Psoas muscle (tissue), 8 donors: ENCODE results near the gene SLC35F2. TPM values are rescaled to one million over a fixed set of nuclear protein-coding genes. Genes with fewer than 3 reads are reported as not detected.

Experiments used
- ATAC-seq, 4 donors: fragments of 200-7000 bp; cut with Tn5 transposase; one replicate each; pipeline ENCODE4 v1.9.1; 2020; ENCODE audit warnings: moderate library complexity in 3 of 4, mild to moderate bottlenecking in 2 of 4
- DNase-seq, 2 donors: peaks; one replicate each; pipeline ENCODE4 v3.0.0-alpha.2; 2020
- H3K27ac ChIP-seq: fragments of 200-600 bp; one replicate; pipeline ENCODE4 v1.8.0; 2022
- H3K27me3 ChIP-seq, 3 donors: fragments of 200-600 bp in 1 of 3; one replicate each; pipeline versions ENCODE4 v1.6.1 to v1.8.0; 2013 to 2022; ENCODE audit warnings: low read length in 2 of 3, mild to moderate bottlenecking in 2 of 3, moderate library complexity in 1 of 3; ENCODE audit not compliant: insufficient read depth in 3 of 3
- H3K36me3 ChIP-seq, 2 donors: fragments of 200-600 bp in 1 of 2; one replicate each; pipeline versions ENCODE4 v1.6.1 to v1.8.0; 2013 to 2022; ENCODE audit warnings: low read depth in 1 of 2, mild to moderate bottlenecking in 1 of 2, moderate library complexity in 1 of 2; ENCODE audit not compliant: insufficient read depth in 1 of 2
- H3K4me1 ChIP-seq: fragments of 200-600 bp; one replicate; pipeline ENCODE4 v1.8.0; 2022
- H3K4me3 ChIP-seq: fragments of 200-600 bp; one replicate; pipeline ENCODE4 v1.8.0; 2022; ENCODE audit warnings: mild to moderate bottlenecking
- H3K9me3 ChIP-seq: fragments of 200-600 bp; one replicate; pipeline ENCODE4 v1.8.0; 2022
- CTCF ChIP-seq: fragments of 200-600 bp; IDR thresholded peaks from one replicate; pipeline ENCODE4 v1.8.0; 2022; ENCODE audit warnings: antibody characterized with exemption
- WGBS, 3 donors: extraction: QIAGEN DNeasy Blood & Tissue Kit; methylation state at CpG; one replicate each; pipeline versions ENCODE4 v1.1.6 to v1.1.7; 2013; 5-methylcytosine and 5-hydroxymethylcytosine counted together
- intact Hi-C, 2 donors: fragments of 100-400 bp; cut with DNase I; formaldehyde crosslinking; loops; one replicate each; pipeline versions ENCODE4 v1.11.0 to v1.14.2; 2022
- polyA plus RNA-seq, 3 donors: library from polyadenylated mRNA; stranded (reverse); fragments of 200-250 nt; gene quantifications; one replicate each; pipeline ENCODE4 v1.2.3, GENCODE V29; 2013
- total RNA-seq, 4 donors: library from RNA; stranded (reverse); fragmentation: NEBNext Ultra II Directional in 2 of 4; extraction: Animal tissue kit (Norgen Biotek cat#: 25700) in 2 of 4; gene quantifications; one replicate each; pipeline versions ENCODE4 v1.2.1 to v1.2.4, GENCODE V29; 2021 to 2023
- donor health status: healthy with polysubstance abuse.
- donor health status: DM: no; HTN: no; CAD: no; lungs with moderate emphysema.
- donor health status: Bipolar disorder and iron deficiency.
- donor health status: healthy.
- donor health status: DM: yes; HTN: yes; CAD: no.
- donor health status: DM: no; HTN: no; CAD: no.
- donor health status: DM: no; HTN: no; CAD: no.
- donor health status: DM: yes; HTN: yes; CAD: no.

Gene SLC35F2
- total and polyA plus RNA-seq, 7 donors: 0.37 to 1.7 (median 0.70) TPM

- peaks cover 0 to 9% (median 0%) of the 10 kb centered on the region in 3 donors for H3K27me3 ChIP-seq
- no peaks in the 10 kb centered on the region for H3K36me3 ChIP-seq
- ATAC-seq: peak in 2 of 4 donors; percentile 5 to 25
- no peak for TF ChIP-seq CTCF
- DNase-seq: no peak
- 42 to 46% (median 44%) methylated on average over 16 of the region's 16 CpGs for WGBS, 3 donors
- H3K4me1 ChIP-seq: peaks cover 5% of the 10 kb centered on the region
- peak overlapping the region; percentile 81 for H3K4me3 ChIP-seq
- H3K9me3 ChIP-seq: no peaks in the 10 kb centered on the region
- intact Hi-C loops: no loop called here
- no peak overlapping the region for H3K27ac ChIP-seq
Measured at GRCh38 chr11:107857550-107858216, 904 bp downstream of the SLC35F2 start.

GRCh38 chr11:107856981-107857517, 1.5 kb downstream of the SLC35F2 start:
- H3K9me3 ChIP-seq: no peaks in the 10 kb centered on the region

GRCh38 chr11:107856180-107856980, 2.2 kb downstream of the SLC35F2 start:
- peaks cover 0 to 9% (median 0%) of the 10 kb centered on the region in 3 donors for H3K27me3 ChIP-seq
- no peak for TF ChIP-seq CTCF
- H3K9me3 ChIP-seq: no peaks in the 10 kb centered on the region
- WGBS, 3 donors: 71 to 82% (median 74%) methylated on average over 8 to 10 of the region's 10 CpGs
- intact Hi-C loops: no loop called here
- no peaks in the 10 kb centered on the region for H3K36me3 ChIP-seq
- H3K27ac ChIP-seq: no peak overlapping the region
- peaks cover 5% of the 10 kb centered on the region for H3K4me1 ChIP-seq
- H3K4me3 ChIP-seq: no peak overlapping the region
- no peak for ATAC-seq
- no peak for DNase-seq

More at GRCh38 chr11:107856981-107857517, 1.5 kb downstream of the SLC35F2 start:
- no peak for ATAC-seq
- DNase-seq: no peak
- peaks cover 0 to 9% (median 0%) of the 10 kb centered on the region in 3 donors for H3K27me3 ChIP-seq
- H3K36me3 ChIP-seq: no peaks in the 10 kb centered on the region
- 29 to 36% (median 32%) methylated on average over 7 of the region's 7 CpGs for WGBS, 3 donors
- no peak for TF ChIP-seq CTCF
- H3K27ac ChIP-seq: no peak overlapping the region
- peaks cover 5% of the 10 kb centered on the region for H3K4me1 ChIP-seq
- intact Hi-C loops: no loop called here
- no peak overlapping the region for H3K4me3 ChIP-seq

- no peaks in the 10 kb centered on the region for H3K36me3 ChIP-seq
- H3K9me3 ChIP-seq: no peaks in the 10 kb centered on the region
- 91 to 96% (median 95%) methylated on average over 6 of the region's 6 CpGs for WGBS, 3 donors
- no peak for ATAC-seq
- intact Hi-C loops: no loop called here
- no peak overlapping the region for H3K4me3 ChIP-seq
- no peaks in the 10 kb centered on the region for H3K27me3 ChIP-seq
- H3K4me1 ChIP-seq: no peaks in the 10 kb centered on the region
- no peak overlapping the region for H3K27ac ChIP-seq
- TF ChIP-seq CTCF: no peak
- no peak for DNase-seq
Measured at GRCh38 chr11:107853070-107853469, 5.5 kb downstream of the SLC35F2 start.
